Measurements from ENCODE around the gene CD177.

DNA sequence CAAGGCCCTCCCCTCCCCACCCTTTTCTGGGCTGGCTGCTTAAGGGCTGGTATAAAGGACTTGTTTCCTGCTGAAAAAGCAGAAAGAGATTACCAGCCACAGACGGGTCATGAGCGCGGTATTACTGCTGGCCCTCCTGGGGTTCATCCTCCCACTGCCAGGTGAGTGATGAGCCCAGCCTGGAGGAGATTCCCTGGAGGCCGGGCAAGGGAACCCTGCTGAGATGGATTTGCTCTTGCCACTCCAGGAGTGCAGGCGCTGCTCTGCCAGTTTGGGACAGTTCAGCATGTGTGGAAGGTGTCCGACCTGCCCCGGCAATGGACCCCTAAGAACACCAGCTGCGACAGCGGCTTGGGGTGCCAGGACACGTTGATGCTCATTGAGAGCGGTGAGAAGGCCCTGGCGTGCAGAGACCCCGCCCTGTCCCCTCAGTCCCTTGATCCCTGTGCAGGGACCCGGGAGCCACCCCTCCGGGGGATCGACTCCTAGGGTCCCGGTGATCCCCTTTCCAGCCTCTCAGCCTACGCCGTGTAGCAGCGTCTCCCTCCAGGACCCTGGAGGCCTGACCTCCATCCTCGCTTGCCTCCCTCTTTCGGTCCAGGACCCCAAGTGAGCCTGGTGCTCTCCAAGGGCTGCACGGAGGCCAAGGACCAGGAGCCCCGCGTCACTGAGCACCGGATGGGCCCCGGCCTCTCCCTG is at the start of gene CD177:
- TF ChIP-seq CTCF (IDR thresholded peaks at IDR 0.05; ENCODE audit: low read length) (no peak), EZH2 (IDR thresholded peaks at IDR 0.05; ENCODE audit: borderline replicate concordance, low read length) (no peak)

Data from OCI-LY1 (cell line).